ENCODE data around the gene ZNF235.
"Not testable (repeated sequence)": the region's sequence is repeated elsewhere in the genome, so short reads cannot be mapped to it uniquely, and the experiment has no call there.

Gene ZNF235

GRCh38 chr19:44304659-44305193 is at the start of gene ZNF235:
TSS of gene ZNF235 (minus strand) at chr19:44305025. CDS start at chr19:44303404, 1,621 bp downstream.
- peak; percentile 52 to 54 for DNase-seq (ENCODE audit: low read depth in 2 of 2)

- DNase-seq (ENCODE audit: low read depth in 2 of 2) = no peak
Observed at GRCh38 chr19:44346556-44346955, 41.7 kb upstream of the ZNF235 start.

- DNase-seq (ENCODE audit: low read depth in 2 of 2) = no peak
Observed at GRCh38 chr19:44345959-44346358, 41.1 kb upstream of the ZNF235 start.

- DNase-seq (ENCODE audit: low read depth in 2 of 2) = no peak
Observed at GRCh38 chr19:44344255-44344654, 39.4 kb upstream of the ZNF235 start.

- no peak for DNase-seq (ENCODE audit: low read depth in 2 of 2)
Observed at GRCh38 chr19:44341794-44342193, 37.0 kb upstream of the ZNF235 start.

- DNase-seq (ENCODE audit: low read depth in 2 of 2) = not testable (repeated sequence)
Observed at GRCh38 chr19:44334639-44335038, 29.8 kb upstream of the ZNF235 start.

GRCh38 chr19:44332145-44332544 is 27.3 kb upstream of the ZNF235 start:
- DNase-seq (ENCODE audit: low read depth in 2 of 2) = no peak

- no peak for DNase-seq (ENCODE audit: low read depth in 2 of 2)
Observed at GRCh38 chr19:44315883-44316282, 11.1 kb upstream of the ZNF235 start.

- DNase-seq (ENCODE audit: low read depth in 2 of 2) = no peak
Observed at GRCh38 chr19:44313231-44313630, 8.4 kb upstream of the ZNF235 start.

- DNase-seq (ENCODE audit: low read depth in 2 of 2) = no peak
Observed at GRCh38 chr19:44308011-44308410, 3.2 kb upstream of the ZNF235 start.

GRCh38 chr19:44306283-44306682 is 1.5 kb upstream of the ZNF235 start:
- no peak for DNase-seq (ENCODE audit: low read depth in 2 of 2)

- DNase-seq (ENCODE audit: low read depth in 2 of 2) = no peak
Observed at GRCh38 chr19:44305457-44305856, 632 bp upstream of the ZNF235 start.

GRCh38 chr19:44303976-44304568 is 753 bp downstream of the ZNF235 start:
- no peak for DNase-seq (ENCODE audit: low read depth in 2 of 2)

- DNase-seq (ENCODE audit: low read depth in 2 of 2) = no peak
Observed at GRCh38 chr19:44303320-44303719, 1.5 kb downstream of the ZNF235 start.

- DNase-seq (ENCODE audit: low read depth in 2 of 2) = no peak
Observed at GRCh38 chr19:44284968-44285367, 19.9 kb downstream of the ZNF235 start.

GRCh38 chr19:44282846-44283245 is 22.0 kb downstream of the ZNF235 start:
- no peak for DNase-seq (ENCODE audit: low read depth in 2 of 2)

- no peak for DNase-seq (ENCODE audit: low read depth in 2 of 2)
Observed at GRCh38 chr19:44280916-44281315, 23.9 kb downstream of the ZNF235 start.

GRCh38 chr19:44278181-44278690 is 26.6 kb downstream of the ZNF235 start:
- no peak for DNase-seq (ENCODE audit: low read depth in 2 of 2)

GRCh38 chr19:44277331-44277730 is 27.5 kb downstream of the ZNF235 start:
- DNase-seq (ENCODE audit: low read depth in 2 of 2) = no peak

- no peak for DNase-seq (ENCODE audit: low read depth in 2 of 2)
Observed at GRCh38 chr19:44260695-44261446, 44.0 kb downstream of the ZNF235 start.

GRCh38 chr19:44260343-44260681 is 44.5 kb downstream of the ZNF235 start:
- DNase-seq (ENCODE audit: low read depth in 2 of 2) = no peak

- DNase-seq (ENCODE audit: low read depth in 2 of 2) = no peak
Observed at GRCh38 chr19:44258835-44259413, 45.9 kb downstream of the ZNF235 start.

GRCh38 chr19:44258136-44258535 is 46.7 kb downstream of the ZNF235 start:
- DNase-seq (ENCODE audit: low read depth in 2 of 2) = no peak

All from activated CD4-positive, alpha-beta T cell treated with anti-CD3 and anti-CD28 coated beads for 24 hours (primary cell).